Activated CD4-positive, alpha-beta T cell treated with anti-CD3 and anti-CD28 coated beads, Interleukin-2, Interleukin-4, amounts not matched to agents 100 ng/mL and 50 ng/mL, durations not matched to agents 16 hours and 8 hours (primary cell): ENCODE measurements around the gene MED16.
"Not testable (repeated sequence)": the region's sequence is repeated elsewhere in the genome, so short reads cannot be mapped to it uniquely, and the experiment has no call there.

Source experiments
- DNase-seq: peaks from one replicate; pipeline ENCODE4 v3.0.0-alpha.2; 2020; ENCODE audit warnings: low spot score

Gene MED16

DNA sequence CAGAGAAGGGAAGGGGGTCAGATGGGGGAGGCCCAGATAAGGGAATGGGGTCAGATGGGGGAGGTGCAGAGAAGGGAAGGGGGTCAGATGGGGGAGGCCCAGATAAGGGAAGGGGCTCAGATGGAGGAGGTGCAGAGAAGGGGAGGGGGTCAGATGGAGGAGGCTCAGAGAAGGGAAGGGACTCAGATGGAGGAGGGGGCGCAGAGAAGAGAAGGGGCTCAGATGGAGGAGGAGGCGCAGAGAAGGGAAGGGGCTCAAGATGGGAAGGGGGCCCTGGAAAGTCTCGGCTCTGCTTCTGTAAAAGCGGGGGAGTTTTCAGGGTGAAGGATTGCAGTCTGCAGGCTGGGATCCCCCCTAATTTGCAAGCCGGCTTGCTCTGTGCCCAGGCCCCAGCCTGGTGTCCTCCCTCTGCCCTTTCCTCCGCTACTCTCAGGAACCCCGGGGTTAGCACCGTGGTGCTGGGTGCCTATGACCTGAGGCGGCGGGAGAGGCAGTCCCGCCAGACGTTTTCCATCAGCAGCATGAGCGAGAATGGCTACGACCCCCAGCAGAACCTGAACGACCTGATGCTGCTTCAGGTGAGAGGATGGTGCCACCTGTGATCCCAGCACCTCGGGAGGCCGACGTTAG is 63.7 kb downstream of the MED16 start:
- DNase-seq: no peak

DNA sequence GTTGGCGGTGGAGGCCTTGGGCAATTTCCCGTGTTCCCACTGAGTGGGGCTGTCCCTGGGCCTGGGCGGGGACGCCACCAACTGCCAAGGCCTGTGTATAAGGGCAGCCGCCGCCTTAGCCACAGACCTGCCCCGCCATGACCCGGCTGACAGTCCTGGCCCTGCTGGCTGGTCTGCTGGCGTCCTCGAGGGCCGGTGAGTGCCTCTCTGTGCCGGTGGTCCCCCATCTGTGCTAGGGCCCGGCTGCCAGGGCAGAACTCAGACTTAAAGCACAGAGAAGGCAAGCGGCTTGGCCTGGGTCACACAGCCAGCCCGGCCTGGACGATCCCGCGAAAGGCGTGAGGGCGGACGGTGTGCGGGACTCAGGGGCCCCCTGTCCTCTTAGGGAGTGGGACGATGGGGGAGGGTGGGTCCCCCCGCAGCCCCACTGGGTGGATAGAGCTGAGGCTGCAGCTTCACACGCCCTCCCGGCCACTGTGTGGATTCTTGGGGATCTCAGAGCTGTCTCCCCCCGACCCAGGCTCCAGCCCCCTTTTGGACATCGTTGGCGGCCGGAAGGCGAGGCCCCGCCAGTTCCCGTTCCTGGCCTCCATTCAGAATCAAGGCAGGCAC is 65.2 kb downstream of the MED16 start, which contains the start of gene AZU1:
AZU1 (plus strand) TSS at position 128 of the 612 bp plus-strand sequence; CDS start at position 138, 10 bp downstream.
- no peak for DNase-seq

DNA sequence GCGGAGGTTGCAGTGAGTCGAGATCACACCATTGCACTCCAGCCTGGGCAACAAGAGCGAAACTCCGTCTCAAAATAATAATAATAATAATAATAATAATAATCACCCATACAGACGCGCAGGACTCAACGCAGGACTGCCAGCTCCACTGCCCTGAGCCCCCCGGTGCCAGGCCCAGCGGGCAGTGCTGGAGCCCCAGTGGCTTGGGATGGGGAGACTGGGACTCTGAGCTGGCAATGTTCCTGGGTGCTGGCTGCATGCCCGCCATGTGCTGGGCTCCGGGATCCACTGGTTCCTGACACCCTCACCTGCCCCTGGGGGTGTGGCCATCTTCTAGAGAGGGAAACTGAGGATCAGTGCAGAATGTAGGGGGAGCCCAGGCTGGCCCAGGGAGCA is 65.7 kb downstream of the MED16 start:
- no peak for DNase-seq

DNA sequence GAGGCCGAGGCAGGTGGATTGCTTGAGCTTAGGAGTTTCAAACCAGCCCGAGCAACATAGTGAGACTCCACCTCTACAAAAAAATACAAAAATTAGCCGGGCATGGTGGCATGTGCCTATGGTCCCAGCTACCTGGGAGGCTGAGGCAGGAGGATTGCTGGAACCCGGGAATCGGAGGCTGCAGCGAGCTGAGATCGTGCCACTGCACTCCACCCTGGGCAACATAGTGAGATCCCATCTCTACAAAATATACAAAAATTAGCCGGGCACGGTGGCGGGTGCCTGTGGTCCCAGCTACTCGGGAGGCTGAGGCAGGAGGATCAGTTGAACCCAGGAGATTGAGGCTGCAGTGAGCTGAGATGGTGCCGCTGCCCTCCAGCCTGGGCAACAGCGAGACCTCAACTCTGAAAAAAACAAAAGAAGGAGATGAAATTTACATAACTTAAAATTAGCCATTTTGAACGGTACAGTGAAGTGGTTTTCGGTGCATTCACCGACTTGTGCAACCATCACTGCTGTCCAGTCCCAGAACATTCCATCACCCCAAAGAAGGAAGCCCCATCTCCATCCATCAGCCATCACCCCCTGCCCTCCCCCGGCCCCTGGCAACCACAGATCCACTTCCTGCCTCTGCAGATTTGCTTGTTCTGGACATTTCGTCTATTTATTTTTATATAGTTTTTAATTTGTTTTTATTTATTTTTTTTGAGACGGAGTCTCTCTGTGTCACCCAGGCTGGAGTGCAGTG is 66.9 kb downstream of the MED16 start:
- DNase-seq: no peak

- no peak for DNase-seq
These were observed 68.1 kb downstream of the MED16 start for GRCh38 chr19:824885-825284.

DNA sequence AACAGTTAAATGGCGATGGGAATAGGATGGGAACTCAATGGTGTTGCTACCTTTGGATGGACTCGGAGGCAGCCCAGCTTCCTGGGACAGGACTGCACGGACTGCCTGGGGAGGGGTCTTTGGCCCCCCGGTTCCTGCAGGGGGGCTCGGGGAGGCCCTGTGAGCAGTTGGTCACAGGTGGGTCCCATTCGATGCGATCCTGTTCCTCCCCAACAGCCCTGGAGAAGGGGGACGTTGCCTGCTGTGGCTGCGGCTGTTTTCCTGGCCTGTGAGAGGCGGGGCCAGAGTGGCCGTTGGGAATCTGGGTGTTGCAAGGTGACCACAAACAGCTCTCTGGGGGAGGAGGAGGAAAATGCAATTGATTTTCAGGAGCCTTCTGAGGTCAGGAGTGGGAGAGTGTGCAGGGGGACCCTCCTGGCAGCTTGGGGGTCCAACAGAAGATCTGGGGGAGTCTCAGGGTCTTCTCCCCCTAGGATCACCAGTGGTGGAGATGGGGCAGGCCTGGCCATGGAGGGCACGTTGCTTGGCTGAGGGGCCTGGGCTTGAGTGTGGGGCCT is 69.3 kb downstream of the MED16 start:
- no peak for DNase-seq

DNA sequence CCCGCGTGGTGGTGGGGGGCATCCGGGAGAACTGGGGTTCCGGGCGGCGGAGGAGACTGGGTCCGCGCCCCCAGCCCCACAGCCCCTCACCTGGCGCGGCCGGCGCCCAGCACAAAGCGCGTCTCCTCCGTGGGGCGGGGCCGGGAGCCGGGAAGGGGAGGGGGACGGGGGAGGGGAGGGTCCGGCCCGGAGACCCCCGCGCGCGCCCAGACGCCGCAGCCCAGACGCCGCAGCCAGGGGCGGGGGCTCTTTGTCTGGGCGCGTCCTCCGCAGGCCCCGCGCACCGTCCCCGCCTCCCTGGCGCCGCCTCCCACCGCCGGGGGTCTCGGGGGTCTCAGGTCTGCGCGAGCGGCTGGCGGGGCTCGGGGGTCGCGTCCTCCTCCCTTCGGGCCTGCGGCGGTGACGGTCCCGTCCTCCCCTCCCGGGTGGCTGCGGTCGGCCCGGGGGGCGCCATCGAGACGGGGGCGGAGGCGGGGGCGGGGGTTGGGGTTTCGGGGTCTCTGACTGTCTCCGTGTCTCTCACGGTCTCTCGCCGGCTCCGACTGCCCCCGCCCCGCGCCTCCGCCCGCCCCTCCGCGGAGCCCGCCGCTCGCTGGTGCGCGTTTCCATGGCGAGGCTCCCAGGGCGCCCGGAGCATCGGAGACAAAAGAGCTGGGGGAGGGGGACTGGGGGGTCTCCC is 71.0 kb downstream of the MED16 start, which contains the start of gene PLPPR3:
PLPPR3 (minus strand) TSS at position 131 of the 679 bp plus-strand sequence. CDS start 396 bp downstream, outside the sequence.
- DNase-seq: no peak

DNA sequence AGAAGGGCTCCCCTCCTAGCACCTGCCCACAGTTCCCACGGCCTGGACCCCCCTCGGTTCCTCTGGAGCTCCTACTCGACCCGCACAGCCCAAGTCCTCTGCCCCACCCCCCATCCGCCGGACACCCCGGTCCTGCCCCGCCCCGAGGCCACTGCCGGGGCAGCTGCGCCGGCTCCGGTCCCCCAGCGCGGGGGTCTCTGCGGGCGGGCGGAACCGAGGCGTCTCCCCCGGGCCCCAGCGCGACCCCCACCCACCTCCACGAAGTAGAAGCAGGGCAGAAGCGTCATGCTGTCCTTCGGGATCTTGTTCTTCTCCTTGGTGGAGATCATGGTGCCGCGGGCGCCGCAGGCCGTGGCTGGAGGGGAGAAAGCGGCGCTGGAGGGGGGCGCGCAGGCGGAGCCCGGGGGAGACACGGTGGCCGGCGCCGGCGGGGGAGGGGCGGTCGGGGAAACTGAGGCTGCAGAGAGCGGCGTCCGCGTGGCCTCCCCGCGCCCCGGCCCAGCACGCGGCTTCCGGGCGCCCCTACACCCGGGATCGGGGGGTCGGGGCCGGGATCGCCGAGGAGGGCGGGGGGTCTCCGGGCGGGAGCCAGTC is 71.7 kb downstream of the MED16 start:
- no peak for DNase-seq

- not testable (repeated sequence) for DNase-seq
These were observed 72.8 kb downstream of the MED16 start for GRCh38 chr19:820212-820611.
